HG03378 (cell line): ENCODE measurements around the gene GRIK1.

ENCODE experiments used
- ATAC-seq: cut with Tn5 transposase; IDR thresholded peaks from one replicate; pipeline ENCODE4 v1.9.1; 2021; ENCODE audit warnings: mild to moderate bottlenecking, moderate library complexity; ENCODE audit not compliant: unreplicated experiment

GRIK1 gene

DNA sequence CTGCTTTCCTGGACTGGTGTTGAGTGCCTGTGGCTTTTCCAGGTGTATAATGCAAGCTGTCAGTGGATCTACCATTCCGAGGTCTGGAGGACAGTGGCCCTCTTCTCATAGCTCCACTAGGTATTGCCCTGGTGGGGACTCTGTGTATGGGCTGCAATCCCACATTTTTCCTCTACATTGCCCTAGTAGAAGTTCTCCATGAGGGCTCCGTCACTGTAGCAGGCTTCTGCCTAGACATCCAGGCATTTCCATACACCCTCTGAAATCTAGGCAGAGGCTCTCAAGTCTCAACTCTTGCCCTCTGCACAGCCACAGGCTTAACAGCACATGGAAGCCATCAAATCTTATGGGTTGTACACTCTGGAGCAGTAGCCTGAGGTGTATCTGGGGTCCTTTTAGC is 107.6 kb downstream of the GRIK1 start:
- ATAC-seq: no peak

- ATAC-seq: no peak
These were observed 110.1 kb downstream of the GRIK1 start for GRCh38 chr21:29829564-29830275.

- ATAC-seq: no peak
These were observed 112.1 kb downstream of the GRIK1 start for GRCh38 chr21:29827647-29828046.

- no peak for ATAC-seq
These were observed 112.6 kb downstream of the GRIK1 start for GRCh38 chr21:29827236-29827635.

GRCh38 chr21:29826386-29826785 is 113.4 kb downstream of the GRIK1 start:
- ATAC-seq: no peak

DNA sequence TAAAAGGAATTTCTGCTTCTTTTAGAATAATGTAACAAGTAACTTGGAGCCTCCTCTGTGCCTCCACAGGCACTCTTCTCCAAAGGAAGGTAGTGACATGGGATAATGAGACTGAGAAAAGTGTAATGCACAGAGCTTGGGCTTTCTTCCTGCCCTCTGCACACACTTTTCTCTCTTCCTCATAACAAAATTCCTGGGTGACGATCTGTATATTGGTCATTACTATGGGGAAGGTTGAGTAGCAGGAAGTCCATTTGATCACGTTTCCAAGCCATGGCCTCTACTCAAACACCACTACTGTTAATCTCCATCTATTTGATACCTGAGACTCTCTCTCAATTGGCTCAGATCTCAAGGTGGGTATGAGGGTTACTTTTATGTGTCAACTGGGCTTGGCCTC is 113.9 kb downstream of the GRIK1 start:
- ATAC-seq: no peak

GRCh38 chr21:29825345-29825744 is 114.5 kb downstream of the GRIK1 start:
- no peak for ATAC-seq

GRCh38 chr21:29822064-29822463 is 117.7 kb downstream of the GRIK1 start:
- no peak for ATAC-seq

DNA sequence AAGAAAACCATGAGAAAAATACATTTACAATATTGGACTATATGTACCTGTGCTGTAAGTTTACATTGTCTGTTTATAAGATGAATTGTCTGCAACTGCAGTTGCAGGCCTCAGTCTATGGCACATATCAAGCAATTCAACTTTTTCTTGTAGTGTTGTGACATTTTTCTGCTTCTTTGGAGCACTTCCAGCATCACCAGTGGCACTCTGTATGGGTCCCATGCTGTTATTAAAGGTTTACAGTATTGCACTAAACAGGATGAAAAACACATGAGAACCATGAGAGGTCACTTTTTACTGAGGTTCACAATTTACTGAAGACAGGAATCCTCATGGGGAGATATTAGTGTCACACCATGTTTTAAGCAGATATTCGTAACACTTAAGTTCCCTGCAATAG is 118.6 kb downstream of the GRIK1 start:
- no peak for ATAC-seq

GRCh38 chr21:29819675-29820326 is 120.0 kb downstream of the GRIK1 start:
- ATAC-seq: no peak

DNA sequence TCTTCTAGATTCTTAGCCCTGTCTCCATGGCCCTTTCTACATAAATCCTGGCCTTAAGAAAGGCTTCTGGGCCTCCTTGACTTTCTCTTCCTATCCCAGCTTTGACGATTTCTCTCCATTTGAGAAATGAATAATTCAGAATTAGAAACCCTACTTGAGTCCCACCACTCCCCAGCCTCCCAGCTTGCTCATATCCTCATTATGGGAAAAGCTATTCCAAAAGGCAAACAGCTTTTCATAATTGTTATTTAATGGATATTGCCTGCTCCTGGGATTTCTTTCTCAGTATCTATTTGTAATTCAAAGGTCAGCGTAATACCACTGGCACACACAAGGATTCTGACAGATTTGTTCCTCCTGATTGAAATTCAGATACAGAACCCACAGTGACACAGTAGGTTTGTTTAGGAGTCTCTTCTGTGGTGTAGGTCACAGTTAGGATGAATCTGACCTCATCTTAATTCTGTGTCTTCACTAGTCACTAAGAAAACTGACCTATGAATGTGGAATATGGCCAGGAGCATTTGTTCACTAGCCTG is 121.3 kb downstream of the GRIK1 start:
- no peak for ATAC-seq

DNA sequence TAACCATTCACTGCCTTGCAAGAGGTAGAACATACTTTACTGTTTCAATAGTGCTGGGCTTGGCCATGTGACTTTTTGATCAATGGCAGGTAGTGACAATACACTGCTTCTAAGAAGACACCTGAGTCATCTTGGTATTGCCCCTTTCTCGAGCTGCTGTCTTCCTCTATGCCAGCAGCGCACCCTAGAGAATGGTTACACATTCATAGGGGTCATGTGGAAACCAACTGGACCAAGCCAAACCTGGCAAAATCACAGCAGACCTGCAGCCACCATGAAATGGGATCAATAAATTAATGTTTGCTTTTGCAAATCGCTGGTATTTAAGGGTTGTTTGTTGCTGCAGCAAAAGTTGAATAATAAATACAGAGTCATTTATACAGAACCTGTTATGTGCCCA is 122.3 kb downstream of the GRIK1 start:
- no peak for ATAC-seq

GRCh38 chr21:29812947-29813346 is 126.8 kb downstream of the GRIK1 start:
- no peak for ATAC-seq

- no peak for ATAC-seq
These were observed 128.9 kb downstream of the GRIK1 start for GRCh38 chr21:29810871-29811270.

DNA sequence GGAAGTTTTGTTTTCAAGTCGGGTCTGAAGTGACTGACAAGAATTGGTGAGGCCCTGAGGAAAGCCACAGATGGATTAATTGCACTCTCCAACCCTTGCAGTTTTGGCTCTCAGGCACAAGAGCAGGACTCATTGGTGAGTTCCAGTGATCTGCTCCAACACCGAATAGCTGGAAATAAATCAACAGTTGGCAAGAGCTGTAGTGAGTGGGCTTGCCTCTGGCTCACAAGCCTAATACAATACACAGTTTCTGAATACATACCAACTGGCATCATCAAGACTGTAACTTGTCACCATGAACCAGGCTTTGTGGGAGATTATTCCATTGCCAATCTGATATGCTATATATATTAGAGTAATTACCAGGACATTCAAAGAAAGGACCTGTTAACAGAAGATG is 131.6 kb downstream of the GRIK1 start:
- ATAC-seq: no peak

DNA sequence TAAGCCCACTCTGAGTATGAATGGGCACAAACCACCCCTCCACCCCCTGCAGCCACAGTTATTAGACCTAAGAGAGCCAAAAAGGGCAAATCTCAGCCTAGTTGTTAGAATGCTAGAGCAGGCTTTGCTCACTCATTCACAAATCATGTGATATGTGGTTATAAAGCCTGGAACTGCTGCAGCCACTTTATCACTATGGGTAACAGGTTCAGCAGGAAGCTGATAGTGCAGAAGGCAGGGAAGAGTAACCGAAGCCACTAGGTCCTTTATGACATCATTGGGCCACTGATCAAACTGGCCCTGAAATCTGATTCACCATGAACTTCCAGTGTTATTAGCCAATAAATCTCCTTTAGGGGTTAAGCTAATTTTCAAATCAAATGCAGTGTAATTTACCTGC is 134.7 kb downstream of the GRIK1 start:
- ATAC-seq: no peak

DNA sequence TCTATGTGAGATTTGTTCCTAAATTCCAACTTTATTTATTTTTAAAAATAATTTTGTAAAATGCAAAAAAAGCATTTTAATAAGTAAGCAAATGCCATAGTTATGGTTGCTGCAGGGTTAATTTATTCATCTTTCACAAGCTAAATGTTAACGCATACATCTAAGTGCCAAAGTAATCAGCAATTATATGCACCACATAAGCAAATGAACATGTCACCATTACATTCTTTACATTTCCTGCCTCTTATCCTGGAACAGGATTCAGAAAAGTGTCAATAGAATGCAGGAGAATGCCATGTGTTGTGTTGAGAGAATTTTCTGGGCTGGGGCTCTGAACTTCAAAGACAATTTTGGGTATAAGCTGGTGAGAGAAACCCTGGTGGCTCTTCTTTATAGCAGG is 136.6 kb downstream of the GRIK1 start:
- ATAC-seq: no peak

DNA sequence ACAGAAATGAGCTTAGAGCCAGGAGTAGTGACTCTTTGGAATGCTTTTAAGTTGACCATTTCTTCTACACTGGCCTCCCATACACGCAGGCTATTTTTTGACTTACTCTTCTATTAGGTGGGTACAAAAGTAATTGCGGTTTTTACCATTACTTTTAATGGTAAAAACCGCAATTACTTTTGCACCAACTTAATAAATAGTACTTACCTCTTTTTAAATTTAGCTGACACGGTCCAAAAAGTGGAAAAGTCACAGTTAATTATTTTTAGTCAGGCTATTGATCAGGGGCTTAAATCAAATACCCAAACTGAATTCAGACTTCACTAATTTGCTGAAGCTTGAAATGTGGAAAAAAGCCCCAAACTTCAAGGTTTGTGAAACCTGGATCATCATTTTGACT is 138.7 kb downstream of the GRIK1 start:
- no peak for ATAC-seq

DNA sequence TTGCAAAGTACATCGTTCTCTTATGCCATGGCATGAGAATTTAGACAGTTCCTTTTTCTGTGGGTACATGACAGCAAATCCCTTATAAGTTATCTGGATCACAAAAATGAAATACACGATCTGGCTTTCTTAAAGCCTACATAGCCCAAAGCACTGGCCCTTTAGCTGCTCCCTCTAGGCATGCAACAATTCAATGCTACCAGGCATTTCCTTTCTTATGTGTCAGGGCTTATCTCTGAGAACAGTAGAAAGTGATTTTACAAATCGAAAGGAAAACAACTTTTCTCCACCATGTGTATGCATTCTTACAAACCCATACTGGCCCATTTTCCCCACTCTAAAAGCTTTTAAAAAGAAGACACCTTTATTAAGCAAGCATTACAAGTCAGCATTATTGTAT is 139.7 kb downstream of the GRIK1 start:
- no peak for ATAC-seq

- ATAC-seq: no peak
These were observed 141.0 kb downstream of the GRIK1 start for GRCh38 chr21:29798840-29799239.

- no peak for ATAC-seq
These were observed 142.6 kb downstream of the GRIK1 start for GRCh38 chr21:29797155-29797554.

- ATAC-seq: no peak
These were observed 146.1 kb downstream of the GRIK1 start for GRCh38 chr21:29793712-29794111.

DNA sequence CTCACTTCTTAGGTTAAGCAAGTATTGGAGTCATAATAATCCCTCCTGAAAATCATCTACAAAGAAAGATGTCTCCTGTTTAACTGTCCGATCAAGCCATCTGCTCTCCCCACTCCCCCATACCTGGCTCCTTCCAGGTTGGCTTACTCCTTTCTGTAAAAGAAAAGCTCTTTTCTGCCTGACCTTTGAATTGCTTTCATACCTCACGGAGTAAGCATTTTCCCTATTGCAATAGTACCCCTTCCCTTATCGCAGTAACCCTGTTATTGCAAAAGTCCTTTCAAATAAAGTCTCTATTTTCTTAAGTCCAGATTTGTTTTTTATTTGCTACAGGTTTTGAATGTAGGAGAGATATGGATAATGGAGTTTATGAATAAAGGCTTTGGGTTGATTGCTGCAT is 150.4 kb downstream of the GRIK1 start:
- ATAC-seq: no peak
